OCI-LY7 (cell line): ENCODE measurements around the gene ACOT6.

ENCODE experiments used
- EZH2phosphoT487 ChIP-seq: fragments of 200-600 bp; sonication (generic); IDR thresholded peaks from 2 replicates; pipeline ENCODE4 v1.6.1; 2018; ENCODE audit warnings: low read depth, borderline replicate concordance, mild to moderate bottlenecking, mixed run types, antibody characterized with exemption, low read length, moderate library complexity, mixed read lengths
- TF ChIP-seq, protein P1 (sequence below): fragments of 200-600 bp; sonication (generic); conservative IDR thresholded peaks from 2 replicates; pipeline ENCODE4 v1.5.1; 2014; ENCODE audit warnings: mild to moderate bottlenecking, antibody characterized with exemption, low read length, moderate library complexity, mixed read lengths

DNA sequence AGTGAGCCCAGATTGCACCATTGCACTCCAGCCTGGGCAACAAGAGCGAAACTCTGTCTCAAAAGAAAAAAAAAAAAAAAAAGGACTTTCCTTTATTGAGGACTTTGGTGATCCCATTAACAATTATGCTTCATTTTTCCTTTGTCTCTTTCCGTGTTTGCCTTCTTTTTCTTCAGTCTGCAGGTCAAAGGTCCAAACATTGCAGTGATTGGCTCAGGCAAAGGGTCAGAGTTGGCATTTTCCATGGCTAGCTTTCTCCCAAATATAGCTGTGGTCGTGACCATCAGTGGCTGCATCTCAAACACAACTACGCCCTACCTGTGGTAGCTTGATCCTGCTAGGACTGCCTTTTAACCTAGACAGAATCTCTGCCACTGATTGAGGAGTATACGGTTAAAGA lies 25.5 kb downstream of the ACOT6 start:
- TF ChIP-seq, protein P1, sequence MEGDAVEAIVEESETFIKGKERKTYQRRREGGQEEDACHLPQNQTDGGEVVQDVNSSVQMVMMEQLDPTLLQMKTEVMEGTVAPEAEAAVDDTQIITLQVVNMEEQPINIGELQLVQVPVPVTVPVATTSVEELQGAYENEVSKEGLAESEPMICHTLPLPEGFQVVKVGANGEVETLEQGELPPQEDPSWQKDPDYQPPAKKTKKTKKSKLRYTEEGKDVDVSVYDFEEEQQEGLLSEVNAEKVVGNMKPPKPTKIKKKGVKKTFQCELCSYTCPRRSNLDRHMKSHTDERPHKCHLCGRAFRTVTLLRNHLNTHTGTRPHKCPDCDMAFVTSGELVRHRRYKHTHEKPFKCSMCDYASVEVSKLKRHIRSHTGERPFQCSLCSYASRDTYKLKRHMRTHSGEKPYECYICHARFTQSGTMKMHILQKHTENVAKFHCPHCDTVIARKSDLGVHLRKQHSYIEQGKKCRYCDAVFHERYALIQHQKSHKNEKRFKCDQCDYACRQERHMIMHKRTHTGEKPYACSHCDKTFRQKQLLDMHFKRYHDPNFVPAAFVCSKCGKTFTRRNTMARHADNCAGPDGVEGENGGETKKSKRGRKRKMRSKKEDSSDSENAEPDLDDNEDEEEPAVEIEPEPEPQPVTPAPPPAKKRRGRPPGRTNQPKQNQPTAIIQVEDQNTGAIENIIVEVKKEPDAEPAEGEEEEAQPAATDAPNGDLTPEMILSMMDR, result no peak
- TF ChIP-seq EZH2phosphoT487, result no peak
